Islet precursor cell (in vitro differentiated cells): ENCODE data around the gene MAP3K6.
A peak's percentile ranks its signal among the peaks of the same experiment; 100 is the strongest.

Experiments
- DNase-seq: peaks from one replicate; pipeline ENCODE4 v3.0.0-alpha.2; 2018

MAP3K6 gene

GRCh38 chr1:27351541-27352107, 15.1 kb downstream of the MAP3K6 start:
- DNase-seq, result no peak

- peak; percentile 97 for DNase-seq
These were observed 15.9 kb downstream of the MAP3K6 start for GRCh38 chr1:27350663-27351540.

DNA sequence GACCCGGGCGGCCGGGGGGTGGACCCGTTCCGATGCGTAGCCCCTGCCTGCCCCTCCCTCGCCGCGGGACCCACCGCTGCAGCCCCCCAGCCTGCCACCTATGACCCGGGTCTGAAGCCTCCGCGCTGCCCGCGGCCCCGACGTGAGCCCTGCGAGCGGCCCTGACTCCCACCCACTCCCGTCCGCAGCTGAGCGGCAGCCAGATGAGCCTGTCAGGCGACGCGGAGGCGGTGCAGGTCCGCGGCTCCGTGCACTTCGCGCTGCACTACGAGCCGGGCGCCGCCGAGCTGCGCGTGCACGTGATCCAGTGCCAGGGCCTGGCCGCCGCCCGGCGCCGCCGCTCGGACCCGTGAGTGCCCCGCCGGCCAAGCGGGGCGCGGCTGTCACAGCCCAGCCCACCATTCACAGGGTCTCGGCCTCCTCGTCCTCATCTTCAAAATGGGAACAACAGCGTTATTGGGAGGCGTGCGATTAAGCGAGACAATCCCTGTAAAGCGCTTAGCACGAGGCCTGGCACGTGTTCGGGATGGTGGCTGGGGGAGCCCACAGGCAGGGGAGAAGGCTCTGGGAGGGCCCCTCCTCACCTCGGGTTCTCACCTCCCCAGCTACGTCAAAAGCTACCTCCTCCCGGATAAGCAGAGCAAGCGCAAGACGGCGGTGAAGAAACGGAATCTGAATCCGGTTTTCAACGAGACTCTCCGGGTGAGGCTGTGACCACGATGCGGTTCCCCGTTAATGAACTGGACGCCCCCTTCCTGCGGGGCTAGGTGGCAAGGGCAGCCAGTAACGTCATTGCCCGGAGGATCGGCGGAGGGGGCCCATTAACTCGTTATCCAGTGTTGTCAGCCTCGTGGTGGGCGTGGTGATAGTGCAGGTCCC, 16.7 kb downstream of the MAP3K6 start:
- peak; percentile 91 for DNase-seq

DNA sequence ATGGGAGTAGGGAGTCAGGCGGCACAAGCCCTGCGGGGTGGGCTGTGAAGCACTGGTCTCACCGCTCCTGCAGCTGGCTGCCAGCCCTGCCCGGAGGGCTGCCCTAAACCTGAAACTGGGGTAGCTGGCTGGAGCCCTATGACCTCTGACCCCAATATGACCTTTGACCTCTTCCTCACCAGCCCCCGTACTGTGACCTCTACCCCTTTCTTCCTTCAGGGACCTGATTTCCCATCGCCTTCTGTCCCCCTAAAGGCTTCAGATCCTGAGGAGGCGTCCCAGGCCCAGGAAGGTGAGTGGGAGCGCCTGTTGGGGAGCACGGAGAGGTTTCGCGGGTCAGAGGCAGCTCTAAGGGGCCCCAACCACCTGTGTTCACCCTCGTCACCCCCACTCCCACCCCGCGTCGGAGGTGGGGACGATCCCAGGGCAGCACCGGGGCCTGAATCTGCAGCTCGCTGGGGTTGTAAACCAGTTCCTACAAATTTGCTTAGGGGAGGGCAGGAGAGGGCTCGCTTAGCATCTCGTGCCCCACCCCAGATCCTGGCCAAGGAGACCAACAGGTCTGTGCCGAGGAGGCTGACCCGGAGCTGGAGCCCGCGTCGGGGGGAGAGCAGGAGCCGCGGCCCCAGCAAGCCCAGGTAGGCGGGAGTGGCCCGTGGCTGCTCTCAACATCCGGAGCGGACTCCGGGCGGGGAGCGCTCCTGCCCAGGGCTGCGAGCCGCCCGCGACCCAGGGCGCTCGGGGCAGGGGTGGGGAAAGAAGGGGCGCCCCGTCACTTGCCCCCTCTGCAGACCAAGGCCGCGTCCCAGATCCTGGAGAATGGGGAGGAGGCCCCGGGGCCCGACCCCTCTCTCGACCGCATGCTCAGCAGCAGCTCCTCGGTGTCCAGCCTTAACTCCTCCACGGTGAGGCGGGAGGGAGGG, 17.6 kb downstream of the MAP3K6 start:
- DNase-seq, result peak; percentile 93

DNA sequence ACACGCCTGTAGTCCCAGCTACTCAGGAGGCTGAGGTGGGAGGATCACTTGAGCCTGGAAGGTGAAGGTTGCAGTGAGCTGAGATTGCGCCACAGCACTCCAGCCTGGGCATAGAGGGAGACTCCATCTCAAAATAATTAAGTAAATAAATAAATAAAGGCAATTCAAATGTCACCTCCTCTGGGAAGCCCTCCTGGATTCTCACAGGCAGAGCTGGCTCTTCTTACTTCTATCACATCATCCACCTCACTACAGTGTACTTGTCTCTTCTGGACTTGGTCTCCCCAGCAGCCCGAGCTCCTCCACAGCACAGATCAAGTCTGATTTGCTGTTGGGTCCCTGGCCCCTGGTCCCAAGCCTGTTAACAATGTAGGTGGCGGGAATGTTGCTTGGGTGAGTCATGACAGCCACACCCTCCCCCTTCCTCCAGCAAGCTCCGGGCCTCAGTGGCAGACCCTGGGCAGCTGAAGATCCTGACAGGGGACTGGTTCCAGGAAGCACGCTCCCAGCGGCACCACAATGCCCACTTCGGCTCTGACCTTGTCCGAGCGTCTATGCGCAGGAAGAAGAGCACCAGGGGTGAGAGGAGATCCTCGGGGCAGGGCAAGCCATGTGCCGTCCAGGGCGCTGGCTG, 19.7 kb downstream of the MAP3K6 start:
- peak; percentile 88 for DNase-seq

GRCh38 chr1:27346357-27346756, 20.4 kb downstream of the MAP3K6 start:
- no peak for DNase-seq

DNA sequence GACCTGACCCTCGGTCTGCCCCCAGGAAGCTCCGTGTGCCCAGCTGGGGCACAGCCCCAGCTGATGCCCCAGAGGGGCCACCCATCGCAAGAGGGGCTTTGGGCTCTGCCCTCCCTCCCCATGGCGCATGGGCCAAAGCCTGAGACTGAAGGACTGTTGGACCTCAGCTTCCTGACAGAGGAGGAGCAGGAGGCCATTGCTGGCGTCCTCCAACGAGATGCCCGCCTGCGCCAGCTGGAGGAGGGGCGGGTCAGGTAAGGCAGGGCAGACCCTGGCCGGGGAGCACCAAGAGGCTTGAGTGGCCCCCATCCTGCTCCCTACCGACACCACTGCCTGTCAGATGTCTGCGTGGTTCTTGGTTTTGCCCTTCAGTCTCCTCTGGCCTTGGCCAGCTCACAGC, 21.5 kb downstream of the MAP3K6 start:
- no peak for DNase-seq

DNA sequence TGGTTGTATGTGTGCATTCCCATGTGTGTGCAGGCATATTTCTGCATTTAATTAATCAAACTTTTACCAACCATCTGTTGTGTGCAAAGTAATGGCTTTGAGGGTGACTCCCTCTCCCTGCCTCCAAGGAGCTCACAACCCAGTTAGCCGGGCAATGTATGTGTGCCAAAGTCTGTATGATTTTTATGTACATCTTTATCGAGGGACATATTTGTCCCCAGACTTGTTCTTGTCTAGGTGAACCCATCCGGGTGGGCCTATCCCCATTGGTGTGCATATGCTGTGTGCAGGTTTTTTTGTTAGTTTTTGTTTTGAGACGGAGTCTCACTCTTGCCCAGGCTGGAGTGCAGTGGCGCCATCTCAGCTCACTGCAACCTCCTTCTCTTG, 23.1 kb downstream of the MAP3K6 start:
- no peak for DNase-seq

DNA sequence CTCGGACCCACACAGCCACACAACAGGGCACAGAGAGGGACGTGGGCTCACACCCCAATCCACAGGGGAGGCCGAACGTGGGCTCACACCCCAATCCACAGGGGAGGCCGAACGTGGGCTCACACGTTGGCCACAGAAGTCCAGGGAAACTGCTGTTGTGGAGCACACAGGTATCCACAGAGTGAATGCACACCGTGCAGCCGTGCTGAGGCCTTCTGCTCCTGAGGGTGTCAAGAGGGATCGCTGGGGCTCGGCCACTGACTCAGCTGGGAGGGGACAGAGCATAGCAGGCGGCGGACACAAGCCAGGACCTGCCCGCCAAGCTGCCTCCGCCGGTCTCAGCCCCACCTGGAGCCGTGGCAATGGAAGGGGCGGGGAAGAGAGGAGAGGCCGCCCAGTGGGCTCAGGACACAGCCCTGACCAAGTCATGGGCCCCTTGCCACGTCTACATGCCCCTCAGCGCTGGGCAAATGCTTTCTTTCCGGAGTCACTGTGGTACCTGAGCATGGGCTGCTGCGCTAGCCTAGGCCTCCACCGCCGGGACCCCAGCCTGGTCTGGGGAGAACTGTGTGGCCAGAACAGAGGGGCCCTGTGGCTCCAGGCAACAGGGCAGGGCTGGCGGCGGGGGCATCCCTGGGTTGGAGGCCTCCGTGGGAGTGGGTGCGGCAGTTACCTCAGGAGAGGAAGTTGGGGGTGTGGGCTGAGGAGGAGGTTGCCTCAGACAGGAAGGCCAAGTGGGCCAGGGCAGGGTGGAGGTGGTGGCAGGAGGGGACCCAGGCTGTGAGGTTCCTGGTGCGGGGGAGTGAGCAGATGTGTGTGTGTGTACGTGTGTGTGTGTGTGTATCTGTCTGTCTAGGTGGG, 23.8 kb downstream of the MAP3K6 start:
- DNase-seq, result peak; percentile 91

- DNase-seq, result no peak
These were observed 24.4 kb downstream of the MAP3K6 start for GRCh38 chr1:27342391-27342777.

GRCh38 chr1:27341525-27342252, 25.1 kb downstream of the MAP3K6 start, which contains the start of gene SYTL1:
TSS of gene SYTL1 (plus strand) at chr1:27342022. CDS start at chr1:27345335, 3,313 bp downstream.
- peak; percentile 92 for DNase-seq

GRCh38 chr1:27339213-27339612, 27.5 kb downstream of the MAP3K6 start:
- no peak for DNase-seq

GRCh38 chr1:27338751-27339150, 28.0 kb downstream of the MAP3K6 start:
- DNase-seq, result no peak

GRCh38 chr1:27336756-27337155, 30.0 kb downstream of the MAP3K6 start:
- DNase-seq, result no peak

DNA sequence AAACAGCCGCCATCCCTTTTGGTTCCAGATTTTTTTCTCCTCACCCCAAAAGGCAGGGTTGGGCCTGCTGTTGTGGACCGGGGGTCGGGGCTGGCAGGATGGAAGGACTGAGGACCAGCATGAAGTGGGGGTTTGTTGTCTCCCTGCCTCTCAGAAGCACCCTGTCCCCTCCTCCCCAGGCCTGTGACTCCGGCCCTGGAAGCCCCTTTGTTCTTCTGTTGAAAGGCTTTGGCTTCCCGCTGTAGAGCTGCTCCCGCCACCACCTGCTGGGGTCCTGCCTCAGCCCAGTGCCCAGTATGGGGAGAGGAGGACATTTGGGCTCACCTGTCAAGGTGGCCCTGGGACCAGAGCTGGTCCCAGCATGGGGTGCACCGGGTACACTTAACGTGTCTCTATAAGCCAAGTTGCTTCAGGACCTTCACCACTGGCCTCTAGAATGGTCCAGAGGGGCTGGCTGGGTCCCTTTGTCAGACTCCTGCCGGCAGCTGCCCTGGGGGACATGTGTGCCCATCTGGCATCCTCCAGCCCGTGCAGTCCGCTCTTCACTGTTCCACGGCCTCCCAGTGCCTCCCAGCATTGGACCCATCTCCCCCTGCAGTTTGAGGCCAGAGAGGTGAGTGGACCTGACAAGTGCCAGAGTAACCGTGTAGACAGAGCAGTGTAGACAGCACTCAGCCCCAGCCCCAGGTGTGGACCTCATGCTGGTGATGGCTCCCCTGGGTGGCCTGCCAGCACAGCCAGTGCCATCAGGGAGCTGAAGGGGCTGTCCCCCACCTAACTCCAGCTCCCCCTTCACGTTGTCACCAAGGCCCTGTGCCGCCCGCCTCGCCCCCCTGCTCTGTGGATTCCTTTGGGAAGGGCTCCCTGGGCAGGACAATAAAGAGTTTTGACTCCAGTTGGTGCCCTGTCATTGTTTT, 31.0 kb downstream of the MAP3K6 start:
- DNase-seq, result no peak

DNA sequence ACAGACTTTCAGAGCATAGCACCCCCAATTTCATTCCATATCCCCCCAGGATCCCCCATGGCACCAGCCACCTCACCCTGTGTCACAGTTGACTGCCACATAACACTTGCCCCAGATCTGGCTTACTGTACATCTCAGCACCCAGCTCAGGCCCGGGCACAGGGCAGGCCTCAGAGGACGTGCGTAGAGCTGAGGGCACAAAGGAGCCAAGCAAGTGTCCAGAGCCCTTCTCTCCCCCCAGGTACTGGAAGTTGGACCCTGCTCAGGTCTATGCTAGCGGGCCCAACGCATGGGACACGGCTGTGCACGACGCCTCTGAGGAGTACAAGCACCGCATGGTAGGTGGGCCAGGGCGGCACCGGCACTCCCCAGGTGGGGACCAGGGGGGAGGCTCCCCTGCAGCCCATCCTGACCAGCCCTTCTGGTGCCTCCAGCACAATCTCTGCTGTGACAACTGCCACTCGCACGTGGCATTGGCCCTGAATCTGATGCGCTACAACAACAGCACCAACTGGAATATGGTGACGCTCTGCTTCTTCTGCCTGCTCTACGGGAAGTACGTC, 33.0 kb downstream of the MAP3K6 start:
- DNase-seq, result no peak

- peak; percentile 75 for DNase-seq
These were observed 34.1 kb downstream of the MAP3K6 start for GRCh38 chr1:27332536-27333281.

DNA sequence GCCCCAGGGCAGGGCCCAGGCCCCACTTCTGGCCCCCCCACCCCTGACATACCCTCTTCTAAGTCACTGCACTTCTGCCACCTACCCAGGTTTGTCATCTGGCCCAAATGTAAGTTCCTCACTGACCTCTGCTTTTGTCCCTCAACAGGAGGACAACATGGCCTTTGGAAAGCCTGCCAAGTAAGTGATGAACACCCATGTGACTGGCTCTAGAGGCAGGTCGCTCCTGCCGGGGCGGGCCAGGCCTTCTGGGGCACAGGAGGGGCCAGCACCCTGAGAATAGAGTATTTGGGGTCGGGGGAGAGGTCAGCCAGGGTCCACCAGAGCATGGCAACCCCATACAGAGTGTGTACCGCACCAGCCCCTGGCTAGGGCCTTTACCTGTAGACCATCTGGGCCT, 34.8 kb downstream of the MAP3K6 start:
- DNase-seq, result no peak
